Caki2 (cell line): ENCODE data around the gene MTMR10. TPM values are rescaled to one million over a fixed set of nuclear protein-coding genes. Genes with fewer than 3 reads are reported as not detected.

ENCODE experiments used
- DNase-seq: peaks from one replicate; pipeline ENCODE4 v3.0.0-alpha.2; 2015; ENCODE audit warnings: low read depth
- in situ Hi-C: cut with HindIII; loops from 2 replicates; pipeline ENCODE4 v1.10.0; 2016; ENCODE audit warnings: low sequenced_read_pairs, low pct_unique_long_range_greater_than_20kb, mixed read lengths
- total RNA-seq: library from RNA; depleted of rRNA; stranded (reverse); fragments of >200 nt; shearing (Covaris generic); gene quantifications from 2 replicates; pipeline ENCODE4 v1.2.3, GENCODE V29; 2014; ENCODE audit warnings: low replicate concordance

MTMR10 gene
- total RNA-seq, 1 experiment from 2014 or later: 19.7 TPM

DNA sequence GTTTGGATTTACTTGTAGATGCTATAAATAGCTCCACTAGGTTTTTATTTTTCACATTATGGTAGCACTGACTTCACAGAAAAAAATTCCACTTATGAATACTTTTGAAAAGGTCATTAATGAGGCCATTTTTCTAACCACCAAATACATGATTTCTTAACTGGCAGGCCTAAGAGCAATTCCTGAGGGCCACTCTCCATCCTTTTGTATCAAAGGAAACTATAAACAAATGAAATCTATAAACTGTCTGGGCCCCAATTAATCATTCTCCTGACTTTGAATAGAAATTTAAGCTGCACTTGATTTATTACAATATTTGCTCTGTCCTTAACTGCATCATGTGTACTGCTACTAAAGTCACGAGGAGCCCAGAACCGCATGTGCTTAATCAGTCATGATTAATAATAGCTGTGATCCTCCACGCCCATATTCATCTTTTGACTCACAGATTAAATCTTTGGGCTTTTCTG, 25.1 kb upstream of the MTMR10 start:
- in situ Hi-C loops: no loop called here
- peak; percentile 67 for DNase-seq

DNA sequence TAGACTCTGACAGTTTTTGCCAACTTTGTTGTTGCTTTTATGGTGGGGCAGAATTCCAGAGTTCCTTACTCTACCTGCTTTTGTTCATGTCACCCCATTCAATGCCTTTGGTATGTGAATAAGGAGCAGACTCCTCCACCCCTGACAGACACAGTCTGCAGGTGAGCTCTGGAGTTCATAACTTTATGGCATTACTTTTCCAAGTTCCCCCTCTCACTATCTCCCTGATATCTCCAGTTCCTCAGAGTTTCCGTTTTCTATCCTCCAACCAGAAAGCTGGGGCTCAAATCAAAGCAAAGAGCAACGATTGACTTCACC, 23.1 kb upstream of the MTMR10 start:
- in situ Hi-C loops: no loop called here
- no peak for DNase-seq

DNA sequence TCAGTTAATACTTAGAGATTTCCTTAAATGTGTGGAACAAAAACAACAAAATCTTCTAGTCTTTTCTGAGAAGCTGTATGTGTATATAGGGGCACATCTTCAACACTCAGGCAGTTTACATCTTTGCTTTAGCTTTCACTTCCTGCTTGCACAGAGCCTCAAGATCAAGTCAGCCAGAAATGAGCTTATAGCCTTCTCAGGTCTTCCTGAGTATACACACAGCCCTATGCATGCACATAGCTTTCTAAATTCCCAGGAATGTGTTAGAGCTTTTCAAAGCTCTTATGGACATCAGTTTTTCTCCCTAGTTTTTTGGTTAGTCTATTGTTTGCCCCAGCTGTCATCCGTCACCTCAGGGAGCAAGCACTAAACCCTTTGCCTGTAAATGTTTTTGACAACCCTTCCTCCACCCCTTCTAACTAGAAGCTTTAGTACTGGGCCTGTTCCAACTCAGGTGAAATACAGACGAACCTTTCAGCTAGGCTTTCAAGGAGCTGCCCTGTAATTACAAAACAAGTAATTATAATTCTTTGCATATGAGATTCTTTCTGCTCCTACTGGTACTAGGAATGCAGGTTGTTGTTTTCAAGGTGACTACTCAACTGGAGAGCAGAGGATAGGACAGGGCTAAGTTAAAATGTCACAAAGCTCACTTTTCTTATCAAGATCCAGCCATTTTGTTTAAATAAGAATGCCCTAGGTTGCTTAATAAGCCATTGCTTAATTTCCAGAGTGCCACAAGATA, 22.6 kb upstream of the MTMR10 start:
- in situ Hi-C loops: no loop called here
- no peak for DNase-seq

DNA sequence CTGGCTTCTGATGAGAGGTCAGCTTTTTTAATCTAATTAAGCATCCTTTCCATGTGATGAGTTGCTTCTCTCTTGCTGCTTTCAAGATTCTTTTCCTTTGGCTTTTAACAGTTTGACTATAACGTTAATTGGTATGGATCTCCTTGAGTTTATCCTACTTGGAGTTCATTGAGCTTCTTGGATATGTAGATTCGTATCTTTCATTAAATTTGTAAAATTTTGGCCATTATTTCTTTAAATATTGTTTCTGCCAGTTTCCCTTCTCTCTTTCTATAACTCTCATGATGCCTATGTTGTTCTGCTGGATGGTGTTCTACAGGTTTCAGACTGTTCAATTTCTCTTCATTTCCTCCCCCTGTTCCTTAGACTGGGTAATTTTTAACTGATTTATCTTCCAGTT, 21.0 kb upstream of the MTMR10 start:
- no peak for DNase-seq
- in situ Hi-C loops: no loop called here

DNA sequence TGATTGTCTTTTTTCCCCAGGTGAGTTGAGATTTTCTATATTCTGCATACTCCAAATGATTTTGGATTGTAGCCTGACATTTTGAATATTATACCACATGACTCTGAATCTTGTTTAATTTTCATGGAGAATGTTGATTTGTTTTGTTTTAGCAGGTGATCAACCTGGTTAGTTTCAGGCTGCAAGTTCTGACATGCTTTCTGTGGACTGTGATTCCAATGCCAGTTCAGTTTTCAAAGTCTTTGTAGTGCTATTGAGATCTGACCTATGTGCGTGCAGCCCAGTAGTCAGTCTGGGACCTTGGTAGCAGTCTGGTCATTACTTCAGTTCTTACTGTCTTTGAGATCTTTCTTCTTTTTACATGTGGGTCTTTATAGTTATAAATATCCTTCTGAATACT, 18.6 kb upstream of the MTMR10 start:
- in situ Hi-C loops: no loop called here
- no peak for DNase-seq

DNA sequence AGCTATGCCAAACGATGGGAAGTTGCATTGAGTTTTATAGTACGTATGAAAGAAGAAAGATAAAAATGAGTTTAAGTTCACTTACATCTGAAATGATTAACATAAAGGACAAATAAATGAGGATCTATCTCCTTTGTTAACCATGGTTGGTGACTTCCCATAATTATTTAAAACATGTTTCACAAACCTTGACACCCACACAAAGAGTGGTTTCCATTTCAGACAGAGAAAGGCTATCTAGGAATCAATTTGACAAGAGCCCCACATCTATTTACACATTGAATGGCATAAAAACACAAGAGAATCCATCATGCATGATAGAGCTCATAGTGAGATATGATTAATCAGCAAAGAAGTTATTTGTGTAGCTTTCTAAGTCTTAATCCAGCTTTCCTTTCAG, 14.2 kb upstream of the MTMR10 start:
- in situ Hi-C loops: no loop called here
- no peak for DNase-seq

DNA sequence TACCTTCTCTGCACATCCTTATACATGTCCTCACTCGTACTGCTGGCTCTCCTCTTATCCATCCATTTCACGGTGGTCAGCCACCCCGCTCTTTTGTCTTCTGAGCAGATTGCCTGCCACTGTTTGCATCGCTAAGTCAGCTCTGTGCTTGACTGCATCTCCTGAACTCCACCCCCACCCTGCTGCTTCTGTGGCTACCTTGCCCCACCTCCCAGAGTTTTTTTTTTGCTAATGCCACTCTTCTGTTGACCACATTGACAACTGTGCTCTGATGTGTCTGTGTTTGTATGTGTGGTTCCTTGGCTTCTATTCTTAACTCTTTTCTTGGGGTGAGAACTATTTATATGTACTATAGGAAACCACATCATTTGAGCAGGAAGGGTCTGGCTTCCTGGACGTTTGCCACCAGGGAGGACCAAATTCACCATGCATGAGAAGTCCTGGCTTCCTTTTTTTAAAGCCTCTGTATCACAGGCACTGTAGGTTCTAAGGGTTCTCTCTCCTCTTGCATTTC, 12.8 kb upstream of the MTMR10 start:
- peak; percentile 77 for DNase-seq

DNA sequence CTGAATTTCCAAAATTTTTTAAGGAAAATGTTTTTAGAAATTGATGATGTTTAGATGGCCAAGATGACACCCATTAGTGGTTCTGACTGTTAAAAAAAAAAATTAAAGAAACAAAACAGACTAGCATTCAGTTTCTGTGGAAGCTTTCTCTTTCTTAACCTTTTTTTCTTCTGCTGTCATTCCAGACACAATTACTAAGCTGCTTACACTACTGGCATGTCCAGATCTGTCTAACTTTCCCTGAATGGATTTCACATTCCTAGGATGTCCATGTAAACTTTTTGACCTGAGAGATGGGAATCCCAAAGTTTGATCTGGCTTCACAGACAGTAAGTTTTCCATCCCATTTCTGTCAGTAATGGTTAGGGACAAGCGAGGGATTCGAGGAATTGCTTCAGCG, 10.3 kb upstream of the MTMR10 start:
- no peak for DNase-seq
- in situ Hi-C loops: no loop called here

More for the DNA sequence above, 12.8 kb upstream of the MTMR10 start:
- in situ Hi-C loops: no loop called here

DNA sequence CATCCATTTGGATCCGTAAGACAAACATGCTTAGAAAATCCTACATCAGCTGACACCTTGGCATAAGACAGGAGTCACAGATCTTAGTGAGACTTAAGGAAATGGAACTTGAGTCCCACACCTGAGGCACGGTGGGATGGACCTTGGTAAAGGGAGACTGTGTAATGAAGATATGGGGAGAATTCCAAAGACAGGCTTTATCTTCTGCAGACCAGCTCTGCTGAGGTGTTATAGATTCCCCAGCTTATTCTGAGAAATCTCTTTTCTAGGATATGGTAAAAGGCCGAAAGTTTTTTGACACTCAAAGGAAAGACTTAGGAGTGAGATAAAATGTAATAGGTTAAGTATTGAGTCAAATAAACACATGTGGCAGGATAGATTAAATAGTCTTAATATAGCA, 8.3 kb upstream of the MTMR10 start:
- no peak for DNase-seq
- in situ Hi-C loops: no loop called here

DNA sequence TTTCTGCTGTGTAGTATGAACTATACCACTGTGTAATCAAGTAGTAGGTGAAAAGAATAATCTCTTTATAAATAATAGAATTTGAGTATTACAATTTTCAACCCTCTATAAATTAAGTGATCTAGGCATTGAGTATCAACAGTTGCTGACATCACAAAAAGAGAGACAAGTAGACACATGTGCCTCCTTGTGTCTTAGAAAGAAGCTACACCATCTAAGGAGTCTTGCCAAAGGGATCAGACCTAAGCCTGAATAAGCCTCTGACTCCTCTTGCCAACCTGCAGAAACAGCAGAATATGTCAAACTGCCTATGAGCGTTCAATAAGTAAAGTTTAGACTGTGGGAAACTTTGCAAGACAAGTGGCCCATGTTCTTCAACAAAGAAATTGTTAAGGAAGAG, 5.8 kb upstream of the MTMR10 start:
- in situ Hi-C loops: no loop called here

DNA sequence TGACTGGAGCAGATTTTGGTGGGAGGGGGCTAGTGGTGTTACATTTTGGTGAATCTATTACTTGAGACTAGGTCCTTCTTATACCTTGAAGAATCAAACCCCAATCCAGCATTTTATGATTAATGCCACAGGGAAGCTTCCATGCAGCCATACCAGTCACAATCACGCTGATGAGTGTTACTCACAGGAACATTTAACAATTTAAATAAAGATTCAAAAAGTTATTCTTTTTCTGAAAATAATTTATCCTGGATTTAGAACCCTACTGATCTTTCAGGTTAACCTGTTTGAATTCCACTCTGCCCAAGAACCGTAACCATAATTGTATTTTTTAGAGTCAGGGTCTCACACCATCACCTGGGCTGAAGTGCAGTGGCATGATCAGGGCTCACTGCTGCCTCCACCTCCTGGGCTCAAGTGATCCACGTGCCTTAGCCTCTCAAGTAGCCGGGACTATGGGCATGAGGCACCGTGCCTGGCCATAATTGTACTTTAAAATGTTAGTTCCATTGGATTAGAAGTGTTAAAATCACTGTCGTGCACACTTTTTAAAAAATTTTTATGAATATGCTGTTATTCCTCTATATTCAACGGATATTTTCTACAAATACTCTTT, 929 bp upstream of the MTMR10 start:
- no peak for DNase-seq
- in situ Hi-C loops: no loop called here

More for the DNA sequence above, 5.8 kb upstream of the MTMR10 start:
- DNase-seq: no peak

DNA sequence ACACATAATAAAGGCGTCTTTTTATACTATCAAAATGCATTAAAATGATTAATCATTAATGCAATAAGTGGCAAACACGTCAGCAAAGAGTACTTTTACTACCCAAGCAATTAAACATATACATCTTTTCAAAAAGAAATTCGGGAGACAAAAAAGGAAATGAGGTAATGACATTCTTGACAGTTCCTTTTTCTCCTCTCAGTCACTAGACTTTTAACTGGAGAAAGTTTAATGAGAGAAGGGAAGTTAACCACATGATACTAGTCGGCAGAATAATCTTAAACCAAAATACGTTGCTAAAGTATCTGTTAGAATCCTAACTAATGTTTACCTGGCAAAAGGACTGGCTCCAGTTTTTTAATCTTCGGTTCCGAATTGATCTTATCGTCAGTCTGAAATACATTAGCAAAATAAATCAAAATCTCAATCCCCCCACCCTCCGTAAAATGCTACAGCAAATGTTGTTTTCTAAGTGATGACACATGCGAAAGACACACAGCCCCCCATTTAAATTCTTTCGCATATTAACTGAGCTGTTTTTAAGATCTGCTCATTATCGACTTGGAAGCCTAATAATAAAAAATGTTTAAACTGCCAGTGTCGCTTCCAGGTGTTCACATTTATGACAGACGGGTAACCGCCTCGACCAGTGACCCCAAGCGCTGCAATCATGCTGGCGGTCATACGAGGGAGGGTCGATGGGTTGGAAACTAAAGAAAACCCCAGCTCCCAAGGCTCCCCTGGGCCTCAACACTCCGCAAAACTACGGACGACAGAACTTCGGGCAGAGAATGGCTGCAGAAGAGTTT, 778 bp downstream of the MTMR10 start:
- DNase-seq: no peak
- in situ Hi-C loops: no loop called here

DNA sequence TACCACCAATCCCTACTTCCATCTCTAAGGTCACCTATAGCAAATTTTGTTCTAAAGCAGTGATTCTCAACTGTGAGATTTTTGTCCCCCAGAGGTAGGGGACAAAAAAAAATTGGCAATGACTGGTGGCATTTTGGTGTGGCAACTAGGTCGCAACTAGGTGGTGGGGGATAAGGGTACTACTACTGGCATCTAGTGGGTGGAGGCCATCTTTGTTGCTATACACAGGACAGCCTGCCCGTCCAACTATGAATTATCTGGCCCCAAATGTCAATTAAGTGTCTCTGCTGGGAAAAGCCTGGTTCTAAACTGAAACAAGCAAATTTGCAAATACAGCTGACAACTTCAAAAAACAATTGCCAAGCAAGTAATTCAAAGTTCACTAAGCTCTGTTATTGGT, 1.4 kb downstream of the MTMR10 start:
- in situ Hi-C loops: no loop called here
- peak; percentile 54 for DNase-seq

DNA sequence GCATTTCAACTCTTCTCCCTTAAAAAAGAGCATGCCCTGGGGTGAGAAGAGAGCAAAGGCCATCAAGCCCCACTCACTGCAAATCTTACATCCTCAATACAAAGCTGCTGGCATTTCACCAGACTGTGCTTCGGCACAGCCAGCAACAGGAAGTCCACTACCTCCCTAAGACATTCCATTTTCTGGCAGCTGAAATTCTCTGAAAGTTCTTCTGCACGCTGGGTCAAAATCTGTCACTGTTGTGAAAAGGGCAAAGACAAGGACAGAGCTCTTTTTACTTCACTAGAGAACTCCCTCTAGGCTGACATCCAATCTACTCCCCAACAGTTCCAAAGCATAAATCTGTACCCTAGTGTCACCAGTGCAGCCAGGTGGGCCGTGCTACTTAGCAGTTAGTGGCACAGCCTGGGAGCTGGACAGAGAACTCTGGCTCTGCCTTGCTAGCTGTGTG, 6.3 kb downstream of the MTMR10 start:
- in situ Hi-C loops: no loop called here
- no peak for DNase-seq

DNA sequence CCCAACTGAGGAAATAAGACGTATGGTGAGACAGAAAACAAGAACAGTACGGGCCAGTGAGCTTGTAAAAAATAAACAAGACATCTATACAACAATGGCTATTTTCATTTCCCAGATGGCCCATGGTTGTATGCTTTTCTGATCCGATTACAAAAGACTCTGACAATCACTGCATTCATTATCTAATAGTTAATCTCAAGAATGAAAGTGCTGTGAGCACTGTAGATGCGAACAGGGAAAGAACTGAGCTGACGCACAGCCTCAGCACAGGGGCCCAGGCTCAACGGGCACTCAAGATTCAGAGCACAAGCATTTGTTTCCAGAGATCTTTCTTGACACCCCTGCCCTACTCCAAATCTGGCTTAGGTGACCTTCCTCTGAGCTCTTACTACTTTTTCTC, 6.9 kb downstream of the MTMR10 start:
- peak; percentile 15 for DNase-seq
- in situ Hi-C loops: no loop called here

DNA sequence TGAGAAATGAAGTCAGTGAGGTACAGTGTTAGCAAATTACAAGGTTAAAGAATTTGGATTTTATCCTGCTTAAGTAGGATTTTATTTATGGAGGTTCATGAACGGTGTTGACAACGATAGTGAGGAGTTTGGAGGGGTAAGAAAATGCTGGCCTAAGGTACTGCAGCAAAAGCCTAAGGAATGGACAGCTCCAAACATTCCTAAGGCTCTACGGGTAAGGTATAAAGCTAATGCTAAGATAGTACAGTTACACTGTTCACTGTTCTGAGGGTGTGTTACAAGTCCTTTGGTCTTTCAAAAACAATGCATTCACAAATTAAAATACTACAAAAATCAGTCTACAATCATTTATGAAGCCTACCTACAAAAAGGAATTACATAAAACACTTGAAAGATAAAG, 7.3 kb downstream of the MTMR10 start:
- in situ Hi-C loops: no loop called here

DNA sequence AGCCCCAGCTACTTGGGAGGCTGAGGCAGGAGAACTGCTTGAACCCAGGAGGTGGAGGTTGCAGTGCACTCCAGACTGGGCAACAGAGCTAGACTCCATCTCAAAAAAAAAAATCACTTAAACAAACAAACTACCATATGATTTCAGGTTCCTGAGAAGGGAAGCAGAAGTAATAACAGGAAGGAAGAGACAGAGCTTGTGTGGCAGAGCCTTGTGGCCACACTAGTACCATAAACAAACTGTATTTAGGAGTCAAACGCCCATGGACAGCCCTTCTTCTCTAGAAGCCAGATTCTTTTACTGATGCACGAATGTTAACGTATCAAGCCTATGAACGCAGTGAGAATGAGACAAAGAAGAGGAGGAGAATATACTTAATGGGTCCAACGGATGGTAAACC, 12.0 kb downstream of the MTMR10 start:
- DNase-seq: no peak
- in situ Hi-C loops: no loop called here

More for the DNA sequence above, 7.3 kb downstream of the MTMR10 start:
- no peak for DNase-seq

DNA sequence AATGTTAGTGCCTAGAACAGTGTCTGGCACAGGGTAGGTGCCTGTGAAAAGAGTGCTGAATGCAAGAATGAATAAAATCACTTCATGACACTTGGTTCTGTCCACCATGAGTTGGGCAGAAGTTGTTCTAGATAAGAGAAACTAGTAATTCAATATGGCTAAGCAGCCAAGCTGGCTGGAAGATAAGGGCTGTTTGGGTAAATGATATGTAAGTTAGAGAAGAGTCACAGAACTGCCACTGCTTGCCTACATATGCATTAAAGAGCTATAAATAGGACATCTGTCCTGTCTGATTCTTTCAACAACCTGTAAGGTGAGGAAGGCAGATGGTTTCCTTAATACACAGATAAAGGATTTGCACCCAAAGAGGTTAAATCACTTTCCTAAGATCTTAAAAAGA, 13.1 kb downstream of the MTMR10 start:
- no peak for DNase-seq
- in situ Hi-C loops: no loop called here

DNA sequence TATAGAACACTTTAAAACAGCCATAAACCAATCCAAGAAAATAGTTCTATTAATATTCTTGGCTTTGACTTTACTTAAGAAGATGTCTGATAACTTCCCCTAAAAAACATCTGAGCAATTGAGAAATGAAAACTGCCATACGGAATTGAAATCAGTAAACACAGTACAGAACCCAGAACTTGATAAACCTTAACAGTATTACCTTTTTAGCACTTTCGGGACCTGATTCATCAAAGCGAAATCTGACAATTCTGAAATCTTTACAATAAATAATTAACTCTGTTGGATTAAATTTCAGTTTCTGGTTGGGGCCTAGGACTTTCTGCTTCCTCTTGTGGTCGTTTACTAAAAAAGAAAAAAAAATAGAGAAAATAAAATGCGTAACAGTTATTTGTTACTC, 17.3 kb downstream of the MTMR10 start:
- in situ Hi-C loops: no loop called here
- DNase-seq: no peak
